ENCODE measurements around the gene HS3ST2. TPM values are rescaled to one million over a fixed set of nuclear protein-coding genes. Genes with fewer than 3 reads are reported as not detected.
"Not testable (repeated sequence)": the region's sequence is repeated elsewhere in the genome, so short reads cannot be mapped to it uniquely, and the experiment has no call there.

The HS3ST2 gene
- total RNA-seq, 1 donor from 2014 or later, result 9.0 TPM

GRCh38 chr16:22813223-22813947, 577 bp upstream of the HS3ST2 start:
- H3K4me3 ChIP-seq, result peak overlapping the region; percentile 58 to 70
- H3K4me1 ChIP-seq, result no peaks in the 10 kb centered on the region
- no peaks in the 10 kb centered on the region for H3K27me3 ChIP-seq
- no peaks in the 10 kb centered on the region for H3K9me3 ChIP-seq
- TF ChIP-seq CTCF (IDR thresholded peaks at IDR 0.05), result peak; percentile 62 to 74 (median 66)
- intact Hi-C loops (cut with DNase I), result loop anchor here (1.0 to 5.0 kb wide), 2 partner anchors 129 to 134 kb away; no protein-coding TSS in a partner anchor
- peak overlapping the region; percentile 31 to 61 for H3K27ac ChIP-seq
- DNase-seq (ENCODE audit: low spot score in 2 of 2), result peak in 1 of 2 donors; percentile 74
- H3K36me3 ChIP-seq, result no peaks in the 10 kb centered on the region

GRCh38 chr16:22814711-22815105, 746 bp downstream of the HS3ST2 start:
- H3K27ac ChIP-seq, result peak overlapping the region; percentile 26 to 61
- no peak for DNase-seq (ENCODE audit: low spot score in 2 of 2)

GRCh38 chr16:22815863-22816262, 1.9 kb downstream of the HS3ST2 start:
- H3K27ac ChIP-seq, result no peak overlapping the region
- H3K9me3 ChIP-seq, result no peaks in the 10 kb centered on the region
- H3K4me3 ChIP-seq, result peak overlapping the region in 1 of 2 donors; percentile 70
- no peak for DNase-seq (ENCODE audit: low spot score in 2 of 2)
- H3K4me1 ChIP-seq, result no peaks in the 10 kb centered on the region
- H3K27me3 ChIP-seq, result no peaks in the 10 kb centered on the region
- intact Hi-C loops (cut with DNase I), result no loop called here
- H3K36me3 ChIP-seq, result no peaks in the 10 kb centered on the region
- no peak for TF ChIP-seq CTCF (IDR thresholded peaks at IDR 0.05)

More at GRCh38 chr16:22814711-22815105, 746 bp downstream of the HS3ST2 start:
- Histone ChIP-seq H3K27me3 (no peaks in the 10 kb centered on the region), H3K9me3 (no peaks in the 10 kb centered on the region), H3K36me3 (no peaks in the 10 kb centered on the region), H3K4me1 (no peaks in the 10 kb centered on the region), H3K4me3 (peak overlapping the region; percentile 58 to 70)
- no peak for TF ChIP-seq CTCF (IDR thresholded peaks at IDR 0.05)
- intact Hi-C loops (cut with DNase I), result loop anchor here (5.0 kb wide), 1 partner anchor 133 kb away; no protein-coding TSS in a partner anchor

- no peak overlapping the region for H3K27ac ChIP-seq
- no peaks in the 10 kb centered on the region for H3K27me3 ChIP-seq
- DNase-seq (ENCODE audit: low spot score in 2 of 2), result peak in 1 of 2 donors; percentile 68
- intact Hi-C loops (cut with DNase I), result no loop called here
- H3K4me1 ChIP-seq, result no peaks in the 10 kb centered on the region
- no peaks in the 10 kb centered on the region for H3K9me3 ChIP-seq
- H3K36me3 ChIP-seq, result no peaks in the 10 kb centered on the region
- TF ChIP-seq CTCF (IDR thresholded peaks at IDR 0.05), result no peak
- peak overlapping the region in 1 of 2 donors; percentile 70 for H3K4me3 ChIP-seq
These were observed 2.5 kb downstream of the HS3ST2 start for GRCh38 chr16:22816475-22816874.

- H3K4me1 ChIP-seq; H3K27me3 ChIP-seq; H3K4me3 ChIP-seq; H3K36me3 ChIP-seq; H3K9me3 ChIP-seq; DNase-seq (ENCODE audit: low spot score in 2 of 2); H3K27ac ChIP-seq; intact Hi-C loops (cut with DNase I): not testable (repeated sequence)
These were observed 4.8 kb downstream of the HS3ST2 start for GRCh38 chr16:22818736-22819135.

- Histone ChIP-seq H3K4me1 (no peaks in the 10 kb centered on the region), H3K27ac (no peak overlapping the region), H3K27me3 (no peaks in the 10 kb centered on the region), H3K4me3 (no peak overlapping the region), H3K36me3 (no peaks in the 10 kb centered on the region), H3K9me3 (no peaks in the 10 kb centered on the region)
- TF ChIP-seq CTCF (IDR thresholded peaks at IDR 0.05), result no peak
- no peak for DNase-seq (ENCODE audit: low spot score in 2 of 2)
- intact Hi-C loops (cut with DNase I), result no loop called here
These were observed 24.7 kb downstream of the HS3ST2 start for GRCh38 chr16:22838681-22839080.

- H3K9me3 ChIP-seq; H3K36me3 ChIP-seq; H3K27ac ChIP-seq; H3K4me3 ChIP-seq; H3K4me1 ChIP-seq; intact Hi-C loops (cut with DNase I); DNase-seq (ENCODE audit: low spot score in 2 of 2); H3K27me3 ChIP-seq: not testable (repeated sequence)
These were observed 28.1 kb downstream of the HS3ST2 start for GRCh38 chr16:22842031-22842430.

All from ascending aorta (tissue), 2 donors.